NCI-H1417 treated with DMSO at 0.1 percent for 48 hours (cell line): Measurements from ENCODE around the gene DRGX.

ENCODE experiments used
- DNase-seq: peaks from one replicate; lab custom pipeline; 2025; lab: John Stamatoyannopoulos, UW

DRGX gene

DNA sequence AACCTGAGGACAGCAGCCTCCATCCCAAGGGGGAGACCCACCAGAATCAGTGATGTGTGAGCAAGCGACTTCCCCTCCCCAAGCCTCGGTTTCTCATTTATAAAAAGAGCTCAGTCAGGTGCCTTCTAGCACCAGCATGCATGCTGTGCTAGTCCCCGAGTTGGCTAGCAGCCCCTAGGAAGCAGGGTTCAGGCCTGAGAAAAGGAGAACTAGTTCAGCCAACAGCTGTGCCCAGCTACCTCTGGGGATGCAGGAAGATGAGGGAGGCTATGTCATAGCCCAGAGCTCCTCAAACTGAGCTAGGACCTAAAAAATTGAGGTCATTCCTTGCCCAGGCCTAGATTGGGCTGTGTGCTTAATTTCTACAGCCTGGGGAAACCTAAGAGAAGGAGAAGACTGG lies 13.7 kb downstream of the DRGX start:
- DNase-seq: no peak

DNA sequence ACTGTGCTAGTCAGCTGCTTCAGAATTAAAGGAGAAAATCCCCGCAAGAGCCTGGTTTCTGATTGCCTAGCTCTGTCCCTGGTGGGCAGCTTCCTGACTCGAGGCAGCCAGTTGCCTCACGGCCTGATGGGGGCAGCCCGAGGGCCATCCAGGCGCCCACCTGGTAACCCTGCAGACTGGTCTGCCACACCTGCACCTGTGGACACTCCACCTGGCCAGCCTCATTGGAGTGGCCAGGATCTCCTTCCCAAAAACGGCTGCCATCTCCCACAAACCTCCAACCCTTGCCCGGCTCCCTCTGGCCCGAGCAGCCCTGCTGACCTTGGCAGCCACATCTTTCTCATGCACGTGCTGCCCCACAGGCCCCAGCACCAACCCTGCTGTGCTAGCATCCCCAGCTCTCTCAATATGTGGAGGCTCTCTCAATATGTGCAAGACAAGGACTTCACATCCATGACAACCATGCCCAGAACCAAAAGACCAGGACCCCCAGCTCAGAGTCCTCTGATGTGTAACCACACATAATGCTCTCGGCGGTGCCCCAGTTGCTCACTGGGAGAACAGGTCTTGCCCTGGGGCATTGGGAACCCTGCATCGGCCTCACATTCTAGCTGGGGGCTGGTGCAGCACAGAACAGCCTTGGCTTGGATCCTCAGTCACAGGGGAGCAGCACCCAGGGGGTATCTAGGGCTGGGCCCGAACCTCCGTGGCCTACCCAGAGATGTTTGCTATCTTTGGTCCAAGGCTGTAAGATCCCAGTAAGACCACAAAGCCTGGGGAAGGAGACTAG lies 14.6 kb downstream of the DRGX start:
- no peak for DNase-seq

DNA sequence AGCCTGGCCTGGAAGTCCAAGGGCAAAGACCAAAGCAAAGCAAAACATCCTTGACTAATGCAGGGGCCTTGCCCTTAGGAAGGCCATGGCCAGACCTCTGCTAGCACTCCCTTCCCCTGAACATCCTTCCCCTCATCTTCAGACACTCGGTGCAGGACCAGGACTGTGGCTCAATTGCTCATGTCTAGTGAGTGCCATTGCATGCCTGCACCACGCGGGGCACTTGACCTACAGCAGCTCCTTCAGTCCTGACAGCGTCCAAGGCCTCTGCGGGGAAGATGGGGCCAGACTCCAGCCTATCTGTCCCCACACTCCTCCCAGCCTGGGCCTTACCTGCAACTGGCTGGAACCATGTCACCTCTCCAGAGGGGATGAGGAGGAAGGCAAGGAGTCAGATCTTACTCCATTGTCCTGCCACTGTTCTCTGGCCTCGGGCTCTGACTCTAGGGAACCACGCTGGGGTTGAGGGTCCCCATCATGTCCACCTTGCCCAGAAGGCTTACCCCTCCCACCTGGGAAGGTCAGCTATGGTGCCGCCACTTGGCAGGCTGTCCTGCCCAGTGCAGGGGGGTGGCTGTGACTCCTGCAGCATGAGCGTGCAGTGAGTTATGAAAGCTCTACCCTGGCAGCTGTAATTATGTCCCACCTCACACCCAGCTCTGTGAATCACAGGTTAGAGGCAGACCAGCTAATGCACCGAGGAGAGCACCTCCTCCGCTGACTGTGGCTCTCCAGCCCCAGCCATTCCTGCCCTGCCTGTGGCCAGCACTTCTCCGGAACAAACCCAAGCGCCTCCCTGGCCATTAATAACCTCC lies 16.1 kb downstream of the DRGX start:
- no peak for DNase-seq

DNA sequence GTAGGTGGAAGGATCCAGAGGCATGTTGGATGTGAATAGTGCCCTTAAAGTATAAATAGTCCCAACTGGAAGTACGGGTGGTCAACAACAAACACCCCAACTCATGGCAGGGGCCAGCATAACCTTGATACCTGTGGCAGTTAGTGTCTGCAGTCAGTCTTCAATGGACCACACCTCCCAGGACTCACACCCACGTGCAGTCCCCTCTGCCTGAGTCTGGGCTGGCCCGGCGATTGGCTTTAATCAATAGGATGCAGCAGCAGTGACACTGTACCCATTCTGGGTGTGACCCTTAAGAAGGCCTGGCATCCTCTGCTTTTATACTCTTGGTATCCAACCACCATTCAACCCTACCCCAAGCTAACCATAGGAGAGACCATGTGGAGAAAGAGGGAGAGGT lies 18.6 kb downstream of the DRGX start:
- DNase-seq: no peak

DNA sequence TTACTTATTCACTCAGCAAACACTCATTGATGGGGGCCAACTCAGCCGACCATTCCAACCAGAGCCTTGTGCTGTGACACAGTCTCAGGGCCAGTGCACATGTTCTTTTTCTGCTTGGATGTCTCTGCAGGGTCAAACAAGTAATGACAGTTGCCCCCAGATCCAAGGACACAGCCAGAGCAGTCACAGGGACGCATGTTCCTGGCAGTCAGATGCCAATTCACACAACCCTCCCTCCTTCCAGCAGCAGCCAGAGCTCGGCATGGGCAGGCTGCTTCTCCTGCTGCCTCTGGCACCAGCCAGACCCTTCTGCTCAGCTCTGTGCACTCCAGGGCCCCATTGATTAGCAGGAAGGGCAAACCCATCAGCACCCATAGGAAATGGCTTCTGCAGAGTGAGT lies 20.3 kb downstream of the DRGX start:
- no peak for DNase-seq

DNA sequence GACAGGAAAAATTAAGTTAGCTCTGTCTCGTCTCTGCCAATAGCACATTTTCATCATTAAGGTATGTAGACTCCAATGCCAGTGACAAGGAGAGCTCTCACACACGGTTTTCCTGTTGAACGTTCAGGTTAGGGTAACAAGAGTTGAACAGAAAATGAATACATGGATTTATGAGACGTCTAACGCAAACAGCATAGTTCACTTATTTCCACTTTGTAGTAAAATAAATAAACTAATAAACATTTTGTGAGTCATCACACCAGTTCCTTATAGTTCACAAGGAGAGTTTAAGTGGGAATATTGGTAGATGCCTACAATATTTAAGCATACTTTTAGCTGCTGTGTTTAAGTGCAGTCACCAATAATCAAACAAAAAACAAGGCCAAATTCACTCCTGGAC lies 21.1 kb downstream of the DRGX start:
- no peak for DNase-seq

DNA sequence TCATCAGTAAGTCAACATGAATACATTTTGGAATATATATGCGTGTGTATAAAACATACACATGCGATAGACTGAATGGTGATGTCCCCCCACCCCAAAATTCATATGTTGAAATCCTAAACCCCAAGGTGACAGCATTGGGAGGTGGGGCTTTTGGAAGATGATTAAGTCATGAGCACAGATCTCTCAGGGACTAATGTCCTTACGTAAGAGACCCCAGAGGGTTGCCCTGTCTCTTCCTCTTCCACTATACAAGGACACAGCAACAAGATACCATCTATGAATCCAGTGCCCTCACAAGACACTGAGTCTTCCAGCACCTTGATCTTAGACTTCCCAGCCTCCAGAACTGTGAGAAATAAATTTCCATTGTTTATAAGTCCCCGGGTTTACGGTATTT lies 22.5 kb downstream of the DRGX start:
- no peak for DNase-seq

DNA sequence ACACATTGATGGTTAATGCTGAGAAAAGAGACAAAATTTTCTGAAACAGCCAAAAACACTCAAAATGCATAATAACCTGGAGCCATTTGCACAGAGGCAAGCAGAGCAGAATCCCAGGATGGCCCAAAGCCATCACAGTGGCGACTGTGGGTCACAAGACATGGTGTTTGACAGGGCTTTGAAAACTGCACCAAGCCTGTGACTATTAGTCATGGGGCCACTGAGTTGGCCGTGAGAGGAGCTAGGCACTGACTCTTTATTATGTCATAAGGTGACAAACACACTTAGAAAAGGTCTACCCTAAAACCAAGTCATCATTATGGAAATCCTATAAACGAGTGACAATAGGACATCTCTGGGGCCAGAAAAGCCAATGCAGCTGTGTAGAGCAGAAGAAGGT lies 23.9 kb downstream of the DRGX start:
- no peak for DNase-seq

DNA sequence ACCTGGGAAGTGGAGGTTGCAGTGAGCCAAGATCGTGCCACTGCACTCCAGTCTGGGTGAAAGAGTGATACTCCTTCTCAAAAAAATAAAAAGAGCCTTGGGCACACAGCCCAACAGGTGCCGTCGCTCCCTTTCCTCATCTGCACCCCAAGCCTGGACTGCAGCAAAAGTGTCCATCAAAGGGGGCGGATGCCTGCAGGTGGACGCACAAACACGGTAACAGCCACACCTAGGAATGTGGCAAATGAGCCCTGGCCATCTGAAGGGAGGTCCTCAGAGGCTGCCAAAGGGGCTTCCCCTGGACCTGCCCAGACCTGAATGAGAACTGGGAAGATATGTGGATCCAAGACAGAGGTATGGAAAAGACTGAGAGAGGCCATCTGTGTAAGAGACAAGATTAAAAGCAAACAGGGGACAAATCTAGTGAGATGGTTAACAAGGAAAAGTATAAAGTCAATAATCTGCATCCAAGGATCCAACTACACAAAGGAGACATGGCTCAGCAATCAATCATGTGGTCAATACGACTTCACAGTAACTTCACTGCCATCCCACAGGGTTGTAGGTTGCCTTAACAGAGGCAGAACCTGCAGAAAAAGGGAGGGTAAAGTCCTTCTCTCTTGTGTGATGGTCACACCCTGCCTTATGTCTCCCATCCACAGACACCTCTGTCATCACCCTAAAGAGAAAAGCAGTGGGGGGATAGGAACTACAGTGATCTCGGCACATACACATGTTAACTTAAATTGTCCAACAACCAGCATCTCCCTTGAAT lies 25.4 kb downstream of the DRGX start:
- DNase-seq: no peak

DNA sequence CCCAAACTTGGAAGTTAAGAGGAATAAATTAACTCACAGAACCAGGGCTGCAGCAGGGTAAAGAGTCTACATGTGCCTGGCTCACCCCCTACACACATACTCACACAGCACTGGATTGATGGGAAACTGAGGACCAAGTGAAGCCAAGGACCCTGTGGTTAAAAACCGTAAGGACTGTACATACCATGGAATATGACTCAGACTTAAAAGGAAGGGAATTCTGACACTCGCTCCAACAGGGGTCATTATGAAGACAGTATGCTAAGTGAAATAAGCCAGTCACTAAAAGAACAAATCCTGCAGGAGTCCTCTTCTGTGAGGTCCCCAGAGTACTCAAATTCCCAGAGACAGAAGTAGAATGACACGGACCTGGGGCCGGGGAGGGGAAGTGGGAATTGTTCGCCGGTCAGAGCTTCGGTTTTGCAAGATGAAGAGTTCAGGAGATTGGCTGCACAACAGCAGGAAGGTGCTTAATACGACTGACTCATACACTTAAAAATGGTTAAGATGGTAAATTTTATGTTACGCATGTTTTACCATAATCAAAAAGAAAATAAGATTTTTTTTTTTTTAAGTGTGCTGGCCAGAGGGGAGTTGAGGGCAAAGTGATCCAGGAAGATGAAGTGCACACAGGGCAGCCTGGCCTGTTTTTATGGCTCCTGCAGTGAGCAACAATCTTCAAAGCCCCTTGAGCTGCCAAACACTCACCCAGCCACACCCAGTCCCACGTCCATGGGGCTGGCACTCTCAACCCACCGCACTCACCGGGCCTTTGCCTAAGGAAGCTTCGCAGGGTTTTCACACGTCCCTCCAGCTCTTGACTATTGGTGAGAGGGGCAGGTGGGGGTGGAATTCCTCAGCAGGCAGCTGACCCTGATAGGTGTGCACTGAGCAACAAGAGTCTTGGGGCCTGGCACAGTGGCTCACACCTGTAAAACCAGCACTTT lies 26.4 kb downstream of the DRGX start:
- no peak for DNase-seq

DNA sequence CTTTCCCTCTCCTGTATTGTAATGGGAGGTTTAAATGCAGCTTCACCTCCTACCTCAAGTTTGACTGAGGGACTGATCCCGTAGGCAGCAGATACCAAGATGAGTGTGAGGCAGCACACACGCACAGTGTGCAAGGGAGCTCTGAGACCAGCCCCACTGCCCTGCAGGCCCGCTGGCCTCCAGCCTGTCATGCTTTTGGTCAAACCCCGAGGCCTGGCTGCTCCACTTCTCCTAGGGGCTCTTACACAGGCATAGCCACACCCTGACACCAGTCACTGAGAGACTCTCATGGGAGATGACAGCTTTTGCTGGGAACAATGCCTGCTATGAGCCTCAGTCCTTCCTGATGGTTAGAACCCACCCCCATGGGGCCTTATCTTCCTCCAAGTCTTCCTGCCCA lies 27.6 kb downstream of the DRGX start:
- no peak for DNase-seq

DNA sequence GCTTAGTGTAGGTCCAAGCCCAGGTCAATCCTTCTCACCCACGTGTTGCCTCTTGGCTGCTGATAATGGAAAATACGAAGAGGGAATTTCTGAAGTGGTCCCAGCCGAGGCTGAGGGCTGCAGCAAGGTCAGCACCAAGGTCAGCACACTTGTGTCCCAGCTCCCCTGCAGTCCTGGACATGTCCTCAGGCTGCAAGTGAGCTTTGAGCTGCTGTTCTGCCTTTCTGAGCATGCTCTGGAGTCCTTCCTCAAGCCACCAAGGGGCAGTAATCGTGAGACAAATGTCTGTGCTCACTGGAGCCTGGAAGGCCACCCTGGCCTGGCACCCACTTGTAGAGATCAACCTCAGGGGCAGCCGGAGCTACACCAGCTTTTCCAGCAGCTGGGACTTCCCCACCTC lies 28.3 kb downstream of the DRGX start:
- DNase-seq: no peak

DNA sequence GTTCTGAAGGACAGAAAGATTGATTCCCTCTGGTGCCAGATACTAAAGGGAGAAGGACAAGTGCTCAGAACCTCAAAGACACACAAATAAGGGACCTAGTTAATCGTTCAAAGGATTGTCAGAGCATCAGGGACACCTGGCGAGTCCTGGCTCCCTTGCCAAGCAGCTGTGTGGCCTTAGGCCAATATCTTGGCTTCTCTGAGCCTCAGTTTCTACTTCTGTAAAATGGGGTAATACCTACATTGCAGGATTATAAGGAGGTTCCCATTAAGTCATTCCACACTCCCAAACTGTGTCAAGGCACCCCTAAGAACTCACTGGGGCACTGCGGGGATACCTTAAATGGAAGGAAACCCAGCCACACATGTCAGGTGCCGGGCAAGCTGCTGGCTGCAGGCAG lies 29.4 kb downstream of the DRGX start:
- no peak for DNase-seq

DNA sequence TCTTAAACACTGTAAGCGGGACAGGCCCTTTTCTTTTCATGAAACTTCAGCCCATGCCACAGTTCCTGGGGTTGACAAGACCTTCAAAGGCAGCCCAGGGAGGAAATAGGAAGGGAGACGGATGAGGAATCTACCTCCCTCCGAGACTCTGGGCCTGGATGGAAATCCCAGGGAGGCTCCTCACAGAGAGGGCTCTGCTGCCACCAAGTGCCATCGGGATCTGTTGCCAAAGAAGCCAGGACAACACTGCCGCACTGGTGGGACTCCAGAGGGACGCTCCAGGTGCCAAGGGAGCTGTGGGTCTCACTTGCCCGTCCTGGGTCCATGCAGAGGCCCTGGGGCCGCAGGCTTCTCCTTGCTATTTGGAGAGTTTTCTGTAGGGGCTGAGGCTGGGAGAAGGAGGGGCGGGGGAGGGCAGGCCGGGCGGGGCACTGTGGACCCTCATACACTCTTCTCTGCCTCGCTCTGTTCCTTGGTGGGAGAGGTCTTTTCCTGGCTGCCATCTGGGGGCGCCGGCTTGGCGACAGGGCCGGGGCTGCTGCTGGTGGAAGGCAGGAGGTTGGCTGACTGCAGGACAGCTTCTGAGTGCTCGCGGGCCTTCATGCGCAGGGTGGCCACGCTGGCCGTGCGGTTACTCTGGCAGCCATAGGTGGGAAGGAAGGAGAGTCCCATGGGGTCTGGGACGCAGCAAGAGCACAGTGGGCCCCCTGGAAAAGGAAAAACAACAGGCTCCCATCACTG lies 30.0 kb downstream of the DRGX start:
- no peak for DNase-seq

DNA sequence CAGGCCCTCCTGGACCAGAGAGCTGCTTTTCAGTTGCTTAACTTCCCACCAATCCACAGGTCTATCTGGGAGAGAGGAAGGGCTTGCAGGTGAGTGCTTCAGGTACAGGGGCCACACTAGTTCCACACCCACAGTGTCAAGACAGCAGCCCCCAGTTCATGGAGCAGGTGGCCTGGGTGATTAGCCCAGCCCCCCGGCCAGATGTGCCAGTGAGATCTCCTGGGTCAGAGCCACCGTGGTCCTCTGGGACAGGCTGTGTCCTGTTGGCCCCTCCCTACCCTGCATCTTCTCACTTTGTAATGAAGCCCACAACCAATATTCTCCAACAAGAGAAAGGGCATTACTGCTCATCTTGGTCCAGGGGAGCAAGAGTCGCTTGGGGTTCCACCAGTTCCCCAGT lies 30.6 kb downstream of the DRGX start:
- no peak for DNase-seq

DNA sequence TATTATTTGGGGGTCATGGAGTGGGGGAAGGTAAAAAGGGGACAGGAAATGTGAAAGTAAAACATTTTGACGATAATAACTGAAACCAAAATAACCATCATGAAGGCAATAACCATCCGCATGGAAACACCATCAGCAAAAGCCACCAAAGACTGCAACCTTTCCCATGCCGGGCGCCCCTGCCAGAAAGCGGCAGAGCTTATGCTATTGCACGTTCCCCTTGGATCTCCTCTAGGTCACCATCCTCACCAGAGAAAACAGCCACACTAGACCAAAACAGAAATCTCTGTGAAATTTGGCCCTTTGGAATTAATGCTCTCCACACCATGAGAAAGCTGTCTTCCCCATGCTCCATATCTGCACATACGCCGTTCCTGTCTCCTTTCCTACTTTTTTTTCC lies 31.1 kb downstream of the DRGX start:
- DNase-seq: no peak

DNA sequence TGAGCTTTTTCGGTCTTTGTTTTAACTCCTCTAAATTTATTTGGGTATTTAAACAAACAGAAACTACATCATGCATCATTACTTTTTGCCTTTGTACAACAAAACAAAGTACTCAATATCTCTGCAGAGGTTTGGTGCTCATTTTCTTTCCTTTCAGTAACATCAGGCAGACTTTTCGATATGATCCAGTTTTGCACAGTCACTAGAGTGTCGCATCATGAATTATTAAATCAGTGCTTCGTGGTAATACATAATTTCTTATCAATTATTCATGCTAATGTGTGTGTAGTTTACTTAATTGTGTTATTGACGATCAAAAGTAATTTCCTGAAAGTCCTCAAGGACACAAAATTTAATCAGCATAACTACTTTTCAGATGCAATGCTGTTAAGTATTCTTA lies 31.8 kb downstream of the DRGX start:
- DNase-seq: no peak

DNA sequence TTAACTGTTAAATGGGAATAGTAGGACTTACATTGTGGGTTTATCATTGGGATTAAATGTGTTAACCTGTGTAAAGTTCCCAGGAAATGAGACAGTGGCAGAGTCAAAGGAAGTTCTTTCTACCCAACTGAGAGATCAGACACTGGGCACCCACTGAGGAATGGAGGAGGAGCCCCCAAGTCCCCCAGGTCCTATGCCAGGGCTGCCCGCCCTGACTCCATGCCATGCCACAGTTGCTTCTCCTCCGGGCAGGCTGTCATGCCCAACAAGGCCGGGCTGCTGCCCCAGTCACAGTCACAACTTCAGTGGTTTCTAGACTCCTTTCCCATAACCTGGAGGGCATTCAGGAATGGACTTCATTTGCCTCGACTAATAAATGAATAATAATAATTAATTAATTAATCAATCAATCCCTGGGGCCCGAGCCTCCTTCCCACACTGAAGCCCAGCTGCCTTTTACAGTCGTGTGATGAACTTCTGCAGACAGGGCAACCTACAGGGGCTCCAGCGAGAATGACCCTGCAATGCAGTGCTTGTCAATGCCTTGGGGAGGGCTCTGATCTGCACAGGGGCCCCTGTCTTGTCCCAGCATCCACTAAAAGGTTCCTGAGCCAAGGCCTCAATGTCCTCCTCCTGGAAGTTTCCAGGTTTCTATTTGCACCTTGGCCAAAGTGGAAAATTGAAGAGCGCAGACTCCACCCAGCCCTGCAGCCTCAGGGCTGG lies 32.4 kb downstream of the DRGX start:
- no peak for DNase-seq

DNA sequence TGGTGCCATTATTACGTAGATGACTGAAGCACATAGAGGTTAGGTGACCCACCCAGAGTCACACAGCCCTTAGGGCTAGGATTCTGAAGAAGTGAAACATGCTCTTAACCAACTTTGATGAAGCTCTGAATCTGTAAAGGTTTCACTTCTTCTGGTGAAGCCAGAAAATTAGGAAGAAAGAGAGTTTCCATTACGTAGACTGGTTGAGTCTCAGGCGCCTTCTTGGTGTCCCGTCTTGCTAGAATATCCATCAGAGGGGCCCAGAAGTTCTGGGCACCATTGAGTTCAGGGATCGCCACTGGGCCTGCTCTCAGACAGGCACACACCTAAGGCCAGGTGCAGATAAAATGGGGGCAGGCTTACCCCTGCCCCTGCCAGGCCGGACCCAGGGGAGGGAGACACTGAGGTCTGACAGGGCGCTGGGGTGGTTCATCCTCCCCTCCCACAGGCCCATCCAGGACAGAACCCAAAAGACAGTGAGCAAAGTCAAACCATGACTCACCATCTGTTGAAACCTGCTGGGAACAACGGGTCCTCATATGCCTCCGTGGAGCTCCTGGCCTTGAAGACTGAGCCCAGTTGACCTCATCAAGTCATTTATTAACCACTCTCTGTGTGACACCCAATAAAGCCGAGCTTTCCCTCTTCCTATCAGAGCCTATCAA lies 33.2 kb downstream of the DRGX start:
- no peak for DNase-seq
